HG03196 (cell line): ENCODE results near the gene PTPRD.
"Not testable (repeated sequence)": the region's sequence is repeated elsewhere in the genome, so short reads cannot be mapped to it uniquely, and the experiment has no call there.

Experiments used
- ATAC-seq: cut with Tn5 transposase; IDR thresholded peaks from one replicate; pipeline ENCODE4 v1.9.1; 2021; ENCODE audit not compliant: unreplicated experiment

PTPRD gene

DNA sequence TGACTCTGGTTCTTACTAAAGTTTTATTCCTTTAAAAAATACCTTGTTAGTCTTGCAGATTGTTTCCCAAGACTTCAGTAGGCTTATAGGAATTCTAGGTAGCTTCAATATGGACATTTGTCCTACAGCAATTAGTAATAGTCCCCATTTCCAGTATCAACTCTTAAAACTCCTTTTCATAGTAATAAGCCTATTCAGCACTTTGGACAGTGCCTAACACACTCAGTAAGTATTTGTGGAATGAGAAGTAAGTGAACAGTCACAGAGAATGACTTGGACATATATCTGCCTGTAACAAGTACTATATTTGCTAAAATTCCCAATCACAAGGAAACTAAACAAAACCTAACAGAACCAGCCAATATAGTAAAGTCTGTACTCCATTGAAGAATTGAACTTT is 1521.4 kb downstream of the PTPRD start:
- no peak for ATAC-seq

DNA sequence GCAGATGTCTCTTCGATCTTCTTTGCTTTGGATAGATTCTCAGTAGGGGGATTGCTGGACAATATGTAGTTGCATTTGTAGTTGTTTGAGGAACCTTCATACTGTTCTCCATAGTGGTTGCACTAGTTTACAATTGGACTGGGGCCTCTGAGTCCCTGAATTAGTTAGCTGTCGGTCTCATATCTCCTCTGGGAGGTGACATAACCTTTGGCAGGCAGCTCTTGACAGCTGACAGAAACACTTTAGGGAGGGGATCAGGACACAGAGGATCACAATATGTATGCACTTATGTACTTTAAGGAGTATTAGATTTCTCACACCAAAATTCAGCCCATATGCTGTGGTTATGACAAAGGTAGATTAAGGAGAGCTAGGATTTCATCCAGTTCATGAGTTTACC is 1533.3 kb downstream of the PTPRD start:
- ATAC-seq, result no peak

DNA sequence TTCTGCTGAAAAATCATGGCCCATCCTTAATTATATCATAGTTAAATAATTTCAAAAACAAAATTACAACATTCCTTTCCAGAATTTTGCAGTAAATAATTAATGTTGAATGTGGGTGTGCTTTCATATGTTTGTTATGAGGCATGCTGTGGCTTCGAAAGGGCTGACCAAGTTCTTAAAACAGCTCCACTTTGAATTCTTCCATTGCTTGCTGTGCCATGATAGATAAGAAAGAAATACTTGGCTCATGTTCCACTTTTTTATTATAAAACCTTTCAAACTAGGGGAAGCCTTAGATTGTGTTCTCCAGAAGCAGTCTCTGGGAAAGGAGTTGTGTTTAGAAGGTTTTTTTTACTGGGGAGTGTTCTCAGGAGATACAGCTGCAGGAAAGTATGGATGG is 1534.5 kb downstream of the PTPRD start:
- no peak for ATAC-seq

DNA sequence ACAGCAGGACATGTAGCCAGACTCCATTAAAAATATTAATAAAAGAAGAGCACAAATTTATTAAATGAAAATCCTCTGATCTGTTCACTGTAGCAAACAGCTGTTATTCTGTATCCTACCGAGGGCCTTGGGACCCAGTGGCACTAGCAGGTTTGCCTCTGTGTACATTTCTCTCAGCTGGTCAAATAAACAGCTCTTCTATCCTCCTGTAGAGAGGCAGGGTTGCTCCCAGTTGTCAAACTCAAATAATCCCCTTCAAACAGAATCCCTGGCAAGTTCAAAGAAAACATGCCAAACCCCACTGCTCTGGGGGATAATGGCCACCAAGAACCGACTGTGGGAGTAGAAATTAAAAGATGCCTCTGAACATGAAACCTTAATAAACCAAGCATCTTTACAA is 1551.2 kb downstream of the PTPRD start:
- no peak for ATAC-seq

DNA sequence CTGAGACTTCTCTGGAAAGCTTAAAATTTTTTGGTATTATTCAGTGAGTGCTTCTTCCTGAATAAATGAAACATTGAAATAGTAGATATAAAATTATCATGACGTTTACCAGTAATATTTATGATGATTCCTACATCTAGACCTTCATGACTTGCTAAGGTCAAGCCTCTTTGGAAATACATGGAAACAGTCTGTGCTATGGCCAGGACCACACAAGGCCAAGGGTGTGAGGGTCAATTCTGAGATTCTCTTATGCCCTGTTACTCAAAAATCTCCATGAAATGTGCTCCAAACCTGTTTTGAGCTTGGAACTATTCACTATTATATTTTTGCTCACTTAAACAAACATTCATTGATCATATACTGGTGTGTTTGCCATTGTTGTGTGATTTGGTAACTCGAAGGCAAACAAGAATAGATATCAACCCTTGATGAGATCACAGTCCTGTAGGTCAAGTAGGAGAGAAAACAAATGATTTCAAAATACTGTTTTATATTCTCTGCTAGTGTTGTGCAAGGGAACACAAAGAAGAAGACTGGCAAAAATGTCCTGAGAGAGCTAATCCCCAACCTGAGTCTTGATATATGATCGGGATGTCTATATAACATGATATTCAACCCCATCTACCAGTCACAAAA is 1558.3 kb downstream of the PTPRD start:
- ATAC-seq, result no peak

DNA sequence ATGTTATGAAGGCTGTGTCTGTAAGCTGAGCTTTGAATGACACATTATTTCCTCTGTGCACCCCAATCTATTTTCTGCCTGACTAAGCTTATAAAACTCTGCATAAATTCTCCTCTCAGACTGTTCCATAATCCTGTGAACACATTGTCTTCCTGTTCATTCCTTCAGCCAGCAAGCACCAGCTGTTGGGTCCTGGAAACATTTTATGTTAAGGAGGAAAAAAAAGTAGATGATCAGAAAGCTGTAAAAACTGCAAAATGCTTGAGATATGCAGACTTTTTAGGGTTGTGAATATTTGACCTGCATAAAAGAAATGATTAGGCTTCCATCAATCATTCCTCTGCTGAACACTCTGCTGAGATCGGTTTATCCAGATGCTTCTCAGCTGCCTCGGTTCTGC is 1567.2 kb downstream of the PTPRD start:
- no peak for ATAC-seq

DNA sequence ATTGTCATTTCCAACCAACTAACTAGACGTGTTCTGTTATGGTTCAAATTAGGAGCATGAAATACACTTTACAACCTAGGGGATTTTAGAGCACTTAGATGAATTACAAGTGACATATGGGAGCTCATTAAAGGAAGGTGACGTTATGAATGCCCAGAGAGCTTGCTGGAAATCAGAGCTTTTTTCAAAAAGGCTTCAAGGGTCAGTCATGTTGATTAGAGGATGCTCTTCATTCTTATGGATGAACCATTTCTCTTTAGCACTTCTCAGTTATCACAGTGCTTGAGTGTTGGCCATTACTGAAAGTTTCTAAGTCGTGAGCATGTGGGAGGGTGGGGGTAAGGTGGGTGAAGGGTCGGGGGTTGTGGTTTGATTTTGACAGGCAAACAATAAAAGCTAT is 1567.7 kb downstream of the PTPRD start:
- no peak for ATAC-seq

DNA sequence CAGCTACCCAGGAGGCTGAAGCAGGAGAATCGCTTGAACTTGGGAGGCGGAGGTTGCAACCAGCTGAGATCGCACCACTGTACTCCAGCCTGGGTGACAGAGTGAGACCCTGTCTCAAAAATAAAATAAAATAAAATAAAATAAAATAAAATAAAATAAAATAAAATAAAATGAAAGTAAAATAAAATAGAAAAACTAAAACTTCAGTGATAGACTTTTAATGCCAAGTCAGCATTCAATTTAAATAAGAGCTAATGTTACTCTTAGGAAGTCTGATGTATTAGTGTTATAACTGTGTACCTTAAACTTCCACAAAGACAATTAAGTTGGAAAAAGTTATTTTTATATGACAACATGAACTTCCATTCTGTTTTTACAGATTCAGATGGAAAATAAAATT is 1569.0 kb downstream of the PTPRD start:
- ATAC-seq, result not testable (repeated sequence)

DNA sequence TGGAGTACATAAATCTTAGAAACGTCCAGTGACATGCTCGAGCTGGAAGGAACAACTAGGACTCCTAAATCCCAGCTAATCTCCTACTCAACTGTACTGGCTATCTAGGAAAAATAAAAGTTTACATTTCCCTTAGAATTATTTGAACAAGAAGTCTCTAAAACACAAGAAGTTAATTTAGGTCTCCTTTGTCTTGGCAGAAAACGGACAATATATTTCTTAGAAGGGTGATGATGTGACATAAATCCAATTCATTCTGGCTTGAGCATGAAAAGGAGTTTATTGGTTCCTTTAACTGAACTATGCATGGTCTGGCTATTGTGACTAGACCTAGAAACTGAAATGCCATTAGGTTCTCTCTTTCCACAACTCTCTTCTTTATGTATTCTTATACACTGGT is 1571.0 kb downstream of the PTPRD start:
- ATAC-seq, result no peak

DNA sequence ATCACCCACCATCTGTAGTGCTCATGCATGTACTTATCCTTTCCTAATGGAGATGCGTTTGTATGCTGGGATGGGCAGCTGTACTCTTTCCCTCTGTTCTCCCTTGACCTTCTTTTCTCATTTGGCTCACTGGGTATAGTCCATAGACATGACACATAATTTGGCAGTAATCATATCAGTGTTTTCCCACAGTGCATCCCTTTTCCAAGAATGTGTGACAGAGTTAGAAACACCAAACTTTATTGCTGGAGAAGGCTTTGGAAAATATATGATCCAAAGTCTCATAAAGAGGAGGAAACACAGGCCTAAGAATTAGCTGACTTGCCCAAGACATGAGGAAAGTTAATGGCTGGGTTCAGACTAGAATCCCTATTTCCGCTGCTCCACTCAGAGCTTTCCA is 1579.8 kb downstream of the PTPRD start:
- ATAC-seq, result no peak

DNA sequence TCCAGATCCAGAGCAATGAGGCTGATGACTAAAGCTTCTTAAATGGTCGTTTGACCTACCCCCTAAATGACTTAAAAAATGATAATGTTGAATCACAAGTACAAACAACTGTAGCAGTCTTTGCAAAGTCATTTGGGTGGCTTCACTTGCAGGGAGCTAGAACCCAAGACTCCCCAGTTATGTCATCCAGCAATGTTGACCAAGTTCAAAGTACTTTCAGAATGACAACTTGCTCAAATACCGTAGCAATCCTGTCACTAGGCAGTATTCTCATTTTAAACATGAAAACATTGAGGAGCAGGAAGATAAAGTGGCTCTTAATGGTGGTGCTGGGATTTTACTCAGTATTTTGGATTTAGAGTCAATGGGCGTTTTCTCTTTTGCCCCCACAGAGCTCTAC is 1596.2 kb downstream of the PTPRD start:
- ATAC-seq, result no peak

DNA sequence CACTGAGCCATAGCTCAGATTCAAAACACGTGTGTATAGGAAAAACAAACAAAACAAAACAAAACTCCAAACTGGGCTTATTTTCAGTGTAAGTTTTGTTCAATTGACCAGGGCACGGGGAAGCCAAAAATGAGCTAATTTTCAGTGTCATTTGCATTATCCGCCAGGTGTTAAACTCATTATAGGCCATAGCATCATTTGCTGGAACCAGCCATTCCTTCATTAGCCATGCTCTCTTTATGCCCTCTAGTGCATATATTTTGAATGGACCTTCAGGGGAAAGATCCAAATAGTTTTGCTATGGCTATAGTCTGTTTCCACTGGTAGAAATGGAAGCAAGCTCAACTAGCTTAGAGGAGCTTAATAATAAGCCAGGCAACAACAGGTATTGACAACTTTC is 1608.0 kb downstream of the PTPRD start:
- no peak for ATAC-seq

DNA sequence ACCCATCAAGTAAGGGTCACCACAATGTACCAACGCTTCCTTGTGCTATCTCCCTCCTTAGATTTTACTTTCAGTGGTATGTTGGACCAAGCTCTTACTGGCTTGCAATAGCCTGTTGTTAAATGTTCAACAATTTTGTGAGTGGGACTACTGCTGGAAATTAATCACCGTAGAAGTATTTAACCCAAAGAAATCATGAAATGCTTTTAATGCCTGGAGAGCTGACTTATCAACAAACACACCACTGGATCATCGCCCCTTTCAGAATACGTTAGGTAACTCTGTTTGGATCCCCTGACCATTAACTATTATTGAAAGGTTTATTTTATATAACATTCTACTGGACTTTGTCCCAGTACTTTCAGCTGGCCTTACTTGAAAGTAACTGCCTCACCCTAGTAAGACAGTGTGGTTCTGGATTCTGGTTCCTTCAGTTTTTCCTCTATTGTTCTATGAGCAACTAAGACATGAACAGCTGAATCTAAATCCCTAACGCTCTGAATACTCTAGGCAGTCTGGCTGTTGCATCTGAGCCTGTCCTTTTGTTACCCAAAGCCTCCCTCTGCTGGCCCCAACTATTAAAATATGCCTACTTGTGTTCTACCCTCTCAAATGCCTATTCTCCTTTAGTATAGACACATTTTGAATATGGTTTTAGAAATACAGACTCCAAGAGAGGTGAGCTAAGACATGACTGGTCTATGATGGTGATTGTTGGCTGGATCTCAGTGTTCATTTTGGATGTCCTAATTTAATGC is 1609.8 kb downstream of the PTPRD start:
- no peak for ATAC-seq

DNA sequence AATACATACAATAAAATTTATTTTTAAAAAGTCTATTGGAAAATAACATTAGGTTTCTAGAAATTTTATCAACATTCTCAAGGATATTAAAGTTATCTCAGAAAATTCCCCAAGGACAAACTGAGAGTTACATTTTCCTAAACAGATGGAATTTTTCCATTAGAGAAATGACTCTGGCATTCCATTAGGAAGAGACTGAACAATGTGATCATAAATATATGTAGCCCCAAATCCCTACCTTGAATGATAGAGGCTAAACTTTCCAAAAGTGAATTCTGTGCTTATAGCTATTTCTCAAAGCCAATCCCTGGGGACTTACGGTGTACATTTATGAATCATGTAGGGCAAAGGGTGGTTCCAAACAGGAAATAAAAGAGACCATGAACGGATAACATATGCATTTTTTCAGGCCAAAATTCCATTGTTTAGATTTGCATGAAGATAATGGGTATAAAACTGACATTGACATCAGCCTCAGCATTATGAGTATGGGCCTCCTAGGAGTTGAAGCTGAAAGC is 1632.2 kb downstream of the PTPRD start:
- ATAC-seq, result no peak

DNA sequence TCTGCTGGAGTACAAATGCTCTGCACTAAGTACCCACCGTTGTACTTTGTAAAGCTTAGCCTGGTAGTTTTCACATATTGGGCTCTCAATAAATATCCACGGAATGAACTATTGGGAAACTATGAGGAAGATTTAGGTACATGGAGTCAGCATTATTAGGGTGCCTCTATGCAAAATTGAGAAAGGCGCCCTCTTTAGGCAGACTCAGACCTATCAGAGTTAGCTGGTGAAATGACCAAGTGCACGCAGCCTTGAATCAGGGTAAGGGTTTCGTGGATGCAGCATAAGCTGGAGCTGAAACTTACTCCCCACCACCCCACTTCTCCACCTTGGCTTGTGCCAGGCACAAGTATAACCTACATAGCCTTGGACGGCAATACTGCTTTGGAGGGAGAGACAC is 1634.5 kb downstream of the PTPRD start:
- no peak for ATAC-seq

DNA sequence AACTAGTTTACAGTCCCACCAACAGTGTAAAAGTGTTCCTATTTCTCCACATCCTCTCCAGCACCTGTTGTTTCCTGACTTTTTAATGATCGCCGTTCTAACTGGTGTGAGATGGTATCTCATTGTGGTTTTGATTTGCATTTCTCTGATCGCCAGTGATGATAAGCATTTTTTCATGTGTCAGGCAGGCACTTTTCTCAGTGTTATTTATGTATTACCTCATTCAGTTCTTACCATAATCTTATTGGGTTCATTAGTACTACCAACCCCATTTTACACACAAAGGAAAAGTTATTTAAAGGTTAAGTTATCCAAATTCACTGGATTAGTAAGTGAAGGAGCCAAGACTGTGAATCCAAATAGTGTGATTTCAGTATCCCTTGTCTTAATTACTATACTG is 1644.5 kb downstream of the PTPRD start:
- not testable (repeated sequence) for ATAC-seq

DNA sequence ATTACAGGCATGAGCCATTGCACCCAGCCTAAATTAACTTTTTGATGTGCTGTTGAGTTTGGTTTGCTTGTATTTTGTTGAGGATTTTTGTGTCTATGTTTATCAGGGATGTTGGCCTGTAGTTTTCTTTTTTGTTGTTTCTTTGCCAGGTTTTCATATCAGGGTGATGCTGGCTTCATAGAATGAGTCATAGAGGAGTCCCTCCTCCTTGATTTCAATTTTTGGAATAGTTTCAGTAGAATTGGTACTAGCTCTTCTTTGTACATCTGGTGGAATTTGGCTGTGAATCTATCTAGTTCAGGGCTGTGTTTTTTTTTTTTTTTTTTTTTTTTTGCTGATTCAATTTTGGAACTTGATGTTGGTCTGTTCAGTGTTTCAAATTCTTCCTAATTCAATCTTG is 1648.9 kb downstream of the PTPRD start:
- ATAC-seq, result no peak

DNA sequence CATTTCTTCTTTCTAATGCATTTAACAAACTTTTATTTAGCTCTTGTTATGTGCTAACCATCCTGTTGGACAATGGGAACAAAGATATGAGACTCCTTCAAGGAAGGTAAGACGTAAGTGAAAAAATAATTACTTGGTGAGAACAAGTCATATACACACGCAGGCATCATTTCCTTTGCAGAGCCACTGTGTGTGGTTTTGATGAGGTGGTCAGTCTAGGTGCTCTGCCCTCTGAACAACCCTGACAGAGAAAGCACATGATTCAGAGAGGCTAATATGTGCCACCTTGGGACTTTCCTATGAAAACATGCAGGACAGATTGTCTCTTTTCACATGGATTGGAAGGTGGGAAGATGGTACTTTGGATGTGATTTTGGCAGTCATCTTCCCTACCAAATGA is 1650.7 kb downstream of the PTPRD start:
- ATAC-seq, result no peak

DNA sequence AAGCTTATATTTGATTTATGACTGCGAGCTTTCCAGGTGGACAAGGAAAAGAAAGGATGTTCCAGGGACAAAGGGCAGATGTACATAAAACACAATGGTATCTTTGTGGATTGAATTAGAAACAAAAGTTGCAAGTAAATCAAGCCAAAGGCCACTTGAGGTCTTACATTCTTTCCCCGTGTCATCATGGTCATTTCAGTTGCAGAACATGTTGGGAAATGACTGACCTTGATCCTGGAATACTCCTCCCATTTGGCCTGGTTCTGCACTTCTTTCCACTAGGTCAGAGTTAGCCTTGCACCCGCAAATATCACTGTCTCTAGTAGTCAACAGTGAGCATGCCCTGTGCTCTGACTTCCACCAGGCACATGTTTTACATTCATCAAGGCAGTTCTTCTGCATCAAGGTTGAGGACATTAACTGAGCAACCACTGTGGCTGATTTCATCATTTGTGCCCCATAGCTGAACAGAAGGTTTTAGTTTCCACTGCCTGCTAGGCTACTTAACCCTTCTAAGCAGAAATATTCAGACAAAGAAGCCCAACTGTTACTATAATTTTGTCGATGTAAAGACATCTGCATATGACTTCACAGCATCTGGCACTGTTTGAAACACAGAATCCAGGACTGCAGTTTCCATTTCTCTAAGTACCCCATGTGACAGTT is 1651.5 kb downstream of the PTPRD start:
- no peak for ATAC-seq

DNA sequence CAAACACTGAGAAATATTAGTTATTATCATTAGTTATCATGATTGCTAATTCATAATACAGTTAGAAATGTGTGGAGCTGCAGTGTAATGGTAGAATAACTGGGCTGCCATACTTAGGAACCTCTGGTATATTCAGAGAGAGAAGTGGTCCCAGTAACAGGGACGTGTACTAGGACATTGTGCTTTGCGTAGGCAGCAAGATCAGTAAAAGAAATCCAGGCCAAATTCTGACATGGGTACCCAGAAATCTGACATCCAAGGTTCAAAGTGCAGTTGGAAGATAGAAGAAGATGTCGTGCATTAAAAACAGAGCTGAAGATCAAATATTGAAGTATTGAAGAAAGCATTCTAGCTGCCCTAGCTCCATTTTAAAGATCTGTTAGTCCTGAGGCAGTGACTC is 1652.5 kb downstream of the PTPRD start:
- no peak for ATAC-seq

DNA sequence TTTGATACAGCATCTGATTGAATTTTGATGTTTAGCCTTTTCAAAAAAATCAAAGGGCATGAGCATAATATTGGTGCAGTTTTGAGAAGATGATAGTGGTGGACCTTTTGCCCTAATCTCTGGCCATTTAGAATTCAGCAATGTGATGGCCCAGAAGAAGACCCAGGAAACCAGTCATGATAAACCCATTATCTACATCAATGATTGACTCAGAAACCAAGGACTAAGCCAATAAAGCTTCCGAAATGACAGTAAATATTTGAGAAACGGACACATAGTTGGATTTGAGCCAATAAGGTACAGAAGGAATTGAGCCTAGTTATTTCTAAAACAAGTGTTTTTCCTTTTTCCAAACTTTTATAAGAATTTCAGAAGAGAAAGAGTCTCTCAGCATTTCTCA is 1654.4 kb downstream of the PTPRD start:
- ATAC-seq, result no peak

DNA sequence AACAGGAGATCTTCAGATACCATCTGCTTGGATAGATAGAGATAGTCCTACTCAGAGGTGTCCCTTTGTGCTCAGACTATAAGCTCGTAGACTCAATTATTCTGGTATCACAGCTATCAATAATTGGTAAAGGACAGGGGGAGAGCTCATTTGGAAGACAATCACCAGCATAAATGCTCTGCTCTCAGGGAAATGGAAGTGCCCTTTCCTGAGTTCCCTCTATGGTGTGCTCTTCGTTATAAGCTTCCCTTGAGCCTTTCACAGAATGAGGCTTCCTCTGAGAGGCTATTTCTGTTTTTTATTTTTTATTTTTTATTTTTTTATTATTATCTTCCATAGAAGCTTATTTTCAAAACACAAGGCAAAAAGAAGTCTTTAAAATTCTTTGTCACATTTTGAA is 1657.5 kb downstream of the PTPRD start:
- ATAC-seq, result no peak
